Keratinocyte (primary cell): ENCODE measurements around the gene LDLRAD2.
A peak's percentile ranks its signal among the peaks of the same experiment; 100 is the strongest.

Experiments used
- CTCF ChIP-seq, 3 experiments: IDR thresholded peaks in 1 of 3; conservative IDR thresholded peaks in 1 of 3; optimal IDR thresholded peaks in 1 of 3; 2 replicates in 2 of 3; 3 replicates in 1 of 3; pipeline versions ENCODE3 to v1.5.1; 2011; ENCODE audit warnings: low read length in 3 of 3, mild to moderate bottlenecking in 3 of 3, moderate library complexity in 2 of 3, control low read depth in 1 of 3, inconsistent platforms in 1 of 3; ENCODE audit not compliant: insufficient read depth in 2 of 3; ENCODE audit errors: extremely low read depth in 1 of 3
- EZH2 ChIP-seq: IDR thresholded peaks from one replicate; pipeline ENCODE4 v1.6.1; 2012; ENCODE audit warnings: inconsistent platforms, mild to moderate bottlenecking, low read length, moderate library complexity

- TF ChIP-seq CTCF (optimal IDR thresholded peaks at IDR 0.05 in 1 of 3, IDR thresholded peaks at IDR 0.05 in 1 of 3, conservative IDR thresholded peaks at IDR 0.05 in 1 of 3; ENCODE audit: extremely low read depth in 1 of 3, insufficient read depth in 2 of 3, low read length in 3 of 3) (peak; percentile 17 to 53 (median 27)), EZH2 (no peak)
Observed at GRCh38 chr1:21782349-21782867, 29.7 kb upstream of the LDLRAD2 start.
